GM19397 (cell line): Measurements from ENCODE around the gene SERPINH1.

Experiments used
- ATAC-seq: cut with Tn5 transposase; IDR thresholded peaks from one replicate; pipeline ENCODE4 v1.9.1; 2021; ENCODE audit warnings: mild to moderate bottlenecking, moderate library complexity; ENCODE audit not compliant: unreplicated experiment

The SERPINH1 gene

DNA sequence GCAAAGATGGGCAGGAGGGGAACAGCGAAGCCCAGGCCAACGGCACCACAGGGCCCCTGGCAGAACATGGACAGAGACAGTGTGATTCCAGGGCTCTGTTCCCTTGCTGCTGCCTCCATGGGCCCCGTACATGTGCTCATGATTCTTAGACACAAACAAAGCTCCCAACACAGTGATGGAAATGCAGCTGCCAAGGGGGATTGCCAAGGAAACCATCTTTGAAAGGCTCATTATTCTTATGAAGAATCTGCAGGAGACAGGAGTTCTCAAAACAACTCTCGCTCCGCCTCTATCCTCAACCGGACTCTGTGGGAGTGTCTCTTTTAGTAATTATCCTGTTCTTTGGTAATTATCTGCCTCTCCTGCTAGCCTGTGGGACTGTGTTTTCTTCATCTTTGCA is 32.2 kb downstream of the SERPINH1 start:
- ATAC-seq, result no peak

DNA sequence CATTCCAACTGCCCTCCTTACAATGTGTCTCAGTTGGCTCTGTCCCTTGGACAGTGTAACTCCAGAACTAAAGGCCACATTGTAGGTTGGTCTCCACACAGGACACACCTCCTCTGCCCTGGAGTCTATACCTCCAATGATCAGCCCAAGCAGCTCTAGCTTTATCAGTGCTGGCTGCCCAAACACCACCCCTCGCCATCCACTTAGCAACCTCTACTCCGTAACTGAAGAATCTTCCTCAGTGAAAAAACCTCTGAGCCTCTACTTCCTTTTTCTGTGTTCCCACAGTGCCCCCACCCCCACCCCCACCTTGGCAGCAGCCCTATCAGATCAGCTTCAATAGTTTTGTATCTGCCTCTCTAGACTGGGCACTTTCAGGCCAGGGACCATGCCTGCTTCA is 33.4 kb downstream of the SERPINH1 start:
- ATAC-seq, result no peak

DNA sequence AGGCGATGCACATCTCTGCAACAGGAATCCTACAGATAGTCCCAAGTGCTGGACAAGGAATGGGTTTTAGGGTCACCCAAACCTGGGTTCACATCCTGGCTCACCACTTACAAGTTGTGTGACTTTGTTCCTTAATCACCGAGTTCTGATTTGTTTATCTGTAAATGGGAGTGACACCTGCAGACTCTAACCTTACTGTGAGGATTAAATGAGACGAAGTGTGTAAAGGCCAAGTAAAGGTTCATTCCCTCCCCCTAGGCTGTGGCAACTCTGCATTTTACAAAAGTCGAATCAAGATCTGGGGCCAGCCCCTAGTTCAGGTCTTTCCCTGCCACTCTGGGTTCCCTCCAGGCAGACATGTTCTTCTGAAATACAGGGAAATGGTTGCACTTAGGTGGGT is 34.9 kb downstream of the SERPINH1 start:
- ATAC-seq, result no peak

DNA sequence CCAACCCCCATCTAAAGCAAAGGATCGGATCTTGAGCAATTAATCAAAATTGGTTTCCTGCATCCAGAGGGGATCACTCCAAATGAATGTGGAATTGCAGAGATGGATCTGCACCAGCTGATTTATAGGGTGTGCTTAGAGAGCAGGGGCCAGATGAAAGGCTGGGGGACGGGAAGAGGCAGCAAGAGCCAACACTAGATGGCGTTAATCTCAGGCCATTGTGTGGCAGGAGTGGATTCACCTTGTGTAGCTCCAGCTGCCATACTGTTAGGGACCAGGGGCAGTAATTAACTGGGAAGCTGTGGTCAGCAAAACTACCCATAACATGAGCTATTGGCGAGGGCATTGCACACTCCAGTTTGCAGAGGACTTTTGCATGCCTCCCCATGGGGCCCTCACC is 35.6 kb downstream of the SERPINH1 start:
- ATAC-seq, result no peak

DNA sequence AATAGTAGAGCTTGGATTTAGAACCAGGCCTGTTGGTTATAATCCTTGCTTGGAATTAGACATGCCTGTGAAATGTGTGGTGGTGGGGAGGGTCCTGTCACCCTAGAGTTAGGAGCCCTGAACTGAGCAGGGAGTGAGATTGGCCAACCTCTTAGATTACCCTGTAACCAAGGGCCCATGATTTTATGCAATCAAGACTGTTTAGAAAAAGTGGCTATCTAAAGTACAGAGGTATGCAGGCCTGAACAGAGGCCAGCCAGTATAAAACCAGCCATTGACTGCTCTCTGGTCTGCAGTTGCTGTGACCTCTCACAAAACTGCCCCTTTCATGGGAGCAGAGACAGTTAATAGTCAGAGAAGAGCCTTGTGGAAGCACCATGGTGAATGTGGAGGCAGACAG is 36.2 kb downstream of the SERPINH1 start:
- no peak for ATAC-seq

DNA sequence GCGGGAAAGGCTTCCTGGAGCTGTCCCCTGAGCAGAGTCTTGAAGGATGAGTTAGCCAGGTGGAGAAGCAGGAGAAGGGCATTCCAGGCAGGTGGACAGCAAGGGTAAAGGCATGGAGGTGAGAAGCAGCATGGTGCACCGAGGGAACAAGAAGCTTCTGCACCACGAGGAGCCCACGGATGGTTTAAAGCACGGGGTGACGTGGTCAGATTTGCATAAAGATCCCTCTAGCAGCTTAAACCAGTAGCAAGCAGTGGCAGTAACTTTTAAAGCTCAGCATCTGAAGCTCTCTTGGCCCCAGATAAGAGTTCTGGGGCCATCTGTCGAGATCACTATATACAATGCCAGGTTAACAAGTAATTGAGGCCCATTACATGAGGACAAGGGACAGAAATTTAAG is 36.8 kb downstream of the SERPINH1 start:
- no peak for ATAC-seq

DNA sequence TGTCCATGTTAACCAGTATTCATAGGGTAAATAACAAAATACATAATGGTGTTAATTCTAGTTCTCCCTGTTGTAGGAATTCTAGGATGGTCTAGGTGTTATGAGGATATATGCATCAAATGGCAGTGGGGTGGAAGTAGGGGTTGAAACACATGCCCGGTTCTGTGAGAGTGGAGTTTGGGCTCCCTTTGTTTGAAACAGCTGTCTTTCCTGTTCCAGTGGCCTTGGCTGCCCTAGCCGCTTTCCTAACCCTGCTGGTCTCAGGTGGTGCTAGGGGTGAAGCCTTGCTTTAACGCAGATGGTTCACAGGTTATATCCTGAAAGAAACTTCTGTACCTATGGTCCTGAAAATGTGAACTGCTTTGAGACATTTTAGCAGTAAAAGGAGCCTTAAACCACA is 38.3 kb downstream of the SERPINH1 start:
- no peak for ATAC-seq

DNA sequence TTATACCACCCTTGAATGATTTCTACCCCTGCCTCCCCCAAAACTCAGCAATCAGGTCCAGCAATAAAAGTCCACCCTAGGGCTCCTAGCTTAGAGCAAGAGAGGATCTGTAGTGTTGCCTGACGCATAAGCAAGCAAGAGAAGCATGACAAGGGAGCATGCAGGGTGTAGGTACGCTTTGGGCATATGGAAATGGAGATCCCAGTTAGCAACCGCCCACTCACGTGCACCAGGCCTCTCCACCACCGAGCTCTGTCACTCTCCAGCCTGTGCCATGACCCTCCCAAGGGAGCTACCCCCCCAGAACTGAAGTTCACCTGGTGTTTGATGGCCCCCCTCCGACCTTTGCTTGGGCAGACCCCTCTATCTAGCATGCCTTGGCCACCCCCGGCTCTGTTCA is 39.4 kb downstream of the SERPINH1 start:
- ATAC-seq, result no peak

DNA sequence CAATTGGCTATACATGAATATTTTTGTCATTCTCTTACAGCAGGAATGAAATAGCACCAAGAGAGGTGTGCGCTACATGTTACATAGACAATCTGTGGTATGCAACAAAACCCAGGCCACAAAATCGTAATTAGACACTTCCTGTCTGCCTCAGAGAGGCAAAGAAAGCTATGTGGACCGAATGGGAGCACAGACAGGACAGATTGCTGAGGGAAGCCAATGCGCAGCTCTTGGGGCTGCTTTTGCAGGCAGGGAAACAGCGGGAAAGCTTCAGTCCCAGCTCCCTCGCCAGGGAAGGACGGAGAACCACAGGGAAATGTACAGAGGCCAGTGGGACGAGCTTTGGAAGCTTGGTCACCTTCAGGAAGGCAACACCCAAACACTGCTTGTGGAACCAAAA is 40.9 kb downstream of the SERPINH1 start:
- ATAC-seq, result no peak

DNA sequence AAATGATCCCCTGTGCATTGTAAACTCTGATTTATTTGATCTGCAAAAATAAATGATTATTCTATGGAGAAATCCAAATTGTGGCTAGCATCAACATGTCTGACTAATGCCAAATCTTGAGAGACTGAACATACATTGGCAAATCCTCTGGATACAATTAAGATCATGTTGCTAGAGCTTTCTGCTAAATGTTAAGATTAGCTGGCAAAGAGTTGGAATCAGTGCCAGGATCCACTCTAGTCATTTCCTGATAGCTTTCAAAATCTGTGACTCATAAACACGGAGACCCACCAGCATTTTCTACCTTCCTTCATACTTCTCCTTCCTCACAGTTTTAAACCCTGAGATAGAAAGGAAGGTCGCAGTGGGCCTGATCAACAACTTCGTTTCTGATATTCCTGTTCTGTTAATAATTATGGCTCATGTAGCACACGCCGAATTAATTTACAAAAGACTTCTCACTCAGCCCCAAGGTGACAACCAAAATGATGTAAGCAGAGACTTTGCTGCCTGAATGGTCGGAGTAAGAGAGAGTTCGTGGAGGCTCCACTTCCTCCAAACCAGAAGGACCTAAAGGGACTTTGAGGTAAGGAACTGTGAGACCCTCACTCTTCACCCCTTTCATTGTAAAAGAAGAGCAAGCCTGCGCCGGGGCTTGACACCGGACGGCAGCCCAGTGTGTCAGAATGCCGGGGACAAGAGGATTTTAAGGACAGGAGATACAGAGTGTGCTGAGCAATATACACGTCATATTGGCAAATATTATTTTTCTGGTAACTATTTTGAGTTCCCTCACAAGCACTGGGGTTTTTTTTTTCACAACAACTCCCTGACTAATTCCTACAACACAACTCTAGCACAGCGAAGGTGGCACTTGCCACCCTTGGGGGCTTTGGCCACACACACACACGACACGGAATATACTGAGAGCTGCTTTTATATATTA is 42.0 kb downstream of the SERPINH1 start:
- ATAC-seq, result no peak

DNA sequence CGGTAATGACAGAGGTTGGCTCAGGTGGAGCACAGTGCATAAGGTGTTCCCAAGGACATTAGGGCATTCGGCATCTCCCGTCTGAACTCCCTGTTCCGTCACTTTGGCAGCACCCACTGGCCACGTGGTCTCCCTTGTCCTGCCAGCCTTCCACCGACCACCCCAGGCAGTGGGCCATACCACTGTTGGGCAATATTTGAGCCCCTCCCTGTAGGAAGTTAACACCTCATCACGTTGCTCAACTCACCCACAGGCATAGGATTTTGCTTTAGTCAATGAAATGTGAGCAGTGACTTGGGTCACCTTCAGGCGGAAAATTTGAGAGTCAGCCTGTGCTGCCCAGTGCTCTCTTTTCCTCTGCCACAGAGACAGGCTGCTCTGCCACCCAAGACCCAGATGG is 44.0 kb downstream of the SERPINH1 start:
- no peak for ATAC-seq

DNA sequence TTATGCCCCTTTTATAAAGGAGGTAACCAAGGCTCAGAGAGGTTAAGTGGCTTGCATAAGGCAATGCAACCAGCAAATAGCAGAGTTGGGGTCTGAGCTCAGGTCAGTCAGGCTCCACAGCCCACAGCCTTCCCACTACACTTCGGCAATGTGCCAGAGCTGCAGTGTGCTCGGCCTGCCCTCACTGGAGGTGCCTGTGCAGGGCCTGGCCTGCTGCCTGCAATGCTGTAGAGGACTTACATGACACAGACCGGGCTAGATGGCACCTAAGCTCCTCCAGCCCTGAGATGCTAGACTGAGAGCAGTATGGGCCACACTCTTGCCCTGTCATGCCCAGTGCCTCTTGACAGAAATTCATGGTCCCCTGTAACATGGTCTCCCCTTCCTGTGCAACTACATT is 49.8 kb downstream of the SERPINH1 start:
- ATAC-seq, result no peak

DNA sequence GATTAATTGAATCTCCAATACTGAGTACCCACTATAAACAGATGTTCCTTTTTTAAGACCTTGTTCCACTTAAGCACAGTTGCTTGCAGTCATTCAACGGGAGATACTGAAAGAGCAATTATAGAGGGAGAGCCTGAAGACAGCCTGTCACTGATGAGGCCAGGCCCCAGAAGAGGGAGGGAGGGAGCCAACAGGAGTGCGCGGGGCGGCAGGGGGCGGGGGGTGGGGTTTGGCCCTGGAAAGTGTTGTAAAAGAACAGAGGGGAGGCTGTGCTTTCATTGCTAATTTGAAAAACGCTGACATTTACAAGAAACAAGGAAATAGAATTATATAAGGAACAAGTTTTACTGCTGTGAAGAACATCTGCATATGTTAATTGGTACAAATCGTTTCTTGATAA is 53.7 kb downstream of the SERPINH1 start:
- no peak for ATAC-seq

DNA sequence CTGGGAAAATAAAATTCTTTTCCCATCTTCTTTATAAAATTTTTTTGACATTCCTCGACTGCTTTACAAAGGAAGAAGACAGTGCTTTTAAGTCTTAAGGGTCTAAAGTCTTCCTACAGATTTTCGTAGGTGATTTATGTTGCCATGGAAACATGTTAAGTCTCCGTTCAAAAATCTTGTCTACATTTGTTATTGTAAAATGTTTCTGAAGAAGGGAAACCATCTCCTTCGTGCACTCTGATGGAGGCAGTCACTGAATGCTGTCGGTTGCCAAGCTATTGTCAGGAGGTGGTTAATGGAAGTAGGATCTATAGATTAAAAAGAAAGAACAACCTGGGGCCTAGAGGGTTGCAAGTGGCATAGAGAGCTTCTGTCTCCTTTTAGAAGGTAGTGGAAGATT is 54.2 kb downstream of the SERPINH1 start:
- ATAC-seq, result no peak
